ENCODE data around the gene WTAP. TPM values are rescaled to one million over a fixed set of nuclear protein-coding genes. Genes with fewer than 3 reads are reported as not detected.
A peak's percentile ranks its signal among the peaks of the same experiment; 100 is the strongest.

WTAP gene
- total and polyA plus RNA-seq, 2 of the 4 experiments (the other 2 are of a cell fraction), result 30.2 to 92.3 TPM

GRCh38 chr6:159693128-159693893 is 34.0 kb upstream of the WTAP start, which contains the start of gene SOD2:
SOD2 (minus strand) TSS chr6:159693241; CDS start chr6:159693167, 74 bp downstream.
- H3K4me1 ChIP-seq (ENCODE audit: control insufficient read depth, insufficient read depth, low read length), result peaks cover 12% of the 10 kb centered on the region
- peaks cover 11% of the 10 kb centered on the region for H4K20me1 ChIP-seq (ENCODE audit: insufficient read depth, low read length)
- no TSS peak for BruUV-seq (replicated peaks)
- H3K79me1 ChIP-seq (ENCODE audit: low read depth in 1 of 2, low read length in 2 of 2), result peaks cover 19 to 48% of the 10 kb centered on the region in 2 experiments; a peak in 3 of 4 replicates
- peak within 1 kb of the TSS; percentile 83 to 91 for H4K8ac ChIP-seq (ENCODE audit: low read depth in 2 of 2, low read length in 2 of 2)
- intact Hi-C loops (cut with micrococcal nuclease) (loop anchor here (2.0 kb wide), 1 partner anchor 67 kb away; no protein-coding TSS in a partner anchor), dilution Hi-C loops (cut with HindIII; ENCODE audit: low sequenced_read_pairs, unreplicated experiment) (no loop called here), in situ Hi-C loops (cut with MboI; ENCODE audit: low sequenced_read_pairs) (loop anchor here (5.0 to 25.0 kb wide), 3 partner anchors 39 to 269 kb away; partner anchors contain the start of genes ACAT2 and IGF2R)
- peaks cover 19% of the 10 kb centered on the region for H3K36me3 ChIP-seq (ENCODE audit: control insufficient read depth, insufficient read depth, low read length)
- H3K14ac ChIP-seq (replicated peaks; ENCODE audit: low read depth, low read length), result peak within 1 kb of the TSS; percentile 89
- H2BK15ac ChIP-seq (ENCODE audit: low read depth, low read length), result peak within 1 kb of the TSS; percentile 97; the same call in 2 of the 3 replicates
- peak within 1 kb of the TSS; percentile 78 for H3K56ac ChIP-seq (ENCODE audit: extremely low read depth, insufficient read depth, low read length)
- H2AK9ac ChIP-seq (replicated peaks; ENCODE audit: low read depth, low read length, poor library complexity), result peak within 1 kb of the TSS; percentile 95
- H3K9ac ChIP-seq (ENCODE audit: low read depth, low read length), result peak within 1 kb of the TSS; percentile 90
- H3K23ac ChIP-seq (ENCODE audit: low read depth, low read length), result peak within 1 kb of the TSS; percentile 97
- H3K9me1 ChIP-seq (ENCODE audit: insufficient read depth, low read length), result peaks cover 20% of the 10 kb centered on the region
- H3K4me3 ChIP-seq (ENCODE audit: insufficient read depth, low read depth, low read length), result peak within 1 kb of the TSS; percentile 99
- H3K18ac ChIP-seq (ENCODE audit: low read depth, low read length), result peak within 1 kb of the TSS; percentile 96
- peak within 1 kb of the TSS; percentile 98 for H4K91ac ChIP-seq (ENCODE audit: insufficient read depth, low read depth, low read length)
- peak within 1 kb of the TSS; percentile 97 for H3K4ac ChIP-seq (ENCODE audit: low read depth, low read length)
- no peaks in the 10 kb centered on the region for H3K9me3 ChIP-seq (ENCODE audit: control insufficient read depth, insufficient read depth, low read length)
- H3K27ac ChIP-seq (ENCODE audit: insufficient read depth, low read length), result peak within 1 kb of the TSS; percentile 99
- ATAC-seq (ENCODE audit: low read depth) (peak; percentile 86), DNase-seq (peak; percentile 81)
- peak within 1 kb of the TSS; percentile 97 for H2AFZ ChIP-seq (replicated peaks; ENCODE audit: low read length, poor library complexity)
- no peak for TF ChIP-seq CEBPB (IDR thresholded peaks at IDR 0.05; ENCODE audit: low read depth, low read length)
- no peak for TF ChIP-seq NFE2L2 (IDR thresholded peaks at IDR 0.05; ENCODE audit: low read depth, low read length)
- TF ChIP-seq RAD21 (IDR thresholded peaks at IDR 0.05; ENCODE audit: low read length), result no peak
- peak; percentile 56; the same call in 1 of the 2 replicates for TF ChIP-seq MXI1 (IDR thresholded peaks at IDR 0.05; ENCODE audit: borderline replicate concordance, low read depth, low read length)
- TF ChIP-seq MAZ (IDR thresholded peaks at IDR 0.05; ENCODE audit: borderline replicate concordance, low read depth, low read length), result peak; percentile 44
- peak; percentile 84 for TF ChIP-seq POLR2A (IDR thresholded peaks at IDR 0.05; ENCODE audit: low read depth, low read length)
- TF ChIP-seq CHD1 (IDR thresholded peaks at IDR 0.05; ENCODE audit: low read depth, low read length), result peak; percentile 85; the same call in 1 of the 2 replicates
- peak; percentile 93 for TF ChIP-seq BHLHE40 (IDR thresholded peaks at IDR 0.05; ENCODE audit: low read depth, low read length)
- CTCF ChIA-PET, result no interaction called here
- H2BK5ac ChIP-seq (ENCODE audit: low read depth, low read length, poor library complexity, severe bottlenecking), result peak within 1 kb of the TSS; percentile 100
- H2AK5ac ChIP-seq (ENCODE audit: low read depth, low read length), result peak within 1 kb of the TSS; percentile 79
- H2BK120ac ChIP-seq (ENCODE audit: low read depth, low read length), result peak within 1 kb of the TSS; percentile 100
- H4K5ac ChIP-seq (ENCODE audit: low read depth, low read length), result peak within 1 kb of the TSS; percentile 91
- POLR2A ChIA-PET (ENCODE audit: unreplicated experiment), result no interaction called here
- H2BK20ac ChIP-seq (ENCODE audit: low read depth, low read length), result peak within 1 kb of the TSS; percentile 74
- WGBS, 2 experiments (ENCODE audit: extremely low coverage in 2 of 2, insufficient read length in 1 of 2), result 0% methylated on average over 7 of the region's 74 CpGs; no CpG with 5 or more reads in 1 of the 2 experiments
- H3K4me2 ChIP-seq (ENCODE audit: low read depth, low read length), result peak within 1 kb of the TSS; percentile 97
- H3K27me3 ChIP-seq (ENCODE audit: control insufficient read depth, insufficient read depth, low read length), result no peaks in the 10 kb centered on the region
